H1 (cell line): ENCODE measurements around the gene RPRD1A. TPM values are rescaled to one million over a fixed set of nuclear protein-coding genes. Genes with fewer than 3 reads are reported as not detected.

Experiments
- CTCF ChIA-PET: fragments of 300-600 bp; sonication (Branson Sonifier 250); formaldehyde crosslinking; loops from one replicate; lab custom pipeline; 2021; ENCODE audit not compliant: partially characterized antibody; lab: Charles Lee
- POLR2A ChIA-PET: fragments of 300-600 bp; sonication (Branson Sonifier 250); formaldehyde crosslinking; loops from one replicate; lab custom pipeline; 2021; ENCODE audit warnings: inconsistent platforms; ENCODE audit not compliant: partially characterized antibody; lab: Charles Lee
- DNase-seq, 2 experiments: peaks; one replicate each; pipeline versions ENCODE4 v3.0.0 to v3.0.0-alpha.2; 2010 to 2022; ENCODE audit warnings: low spot score in 2 of 2, low read depth in 1 of 2, mixed read lengths in 1 of 2
- FAIRE-seq: peaks from 2 replicates; lab custom pipeline; 2011; peaks lifted over from hg19 to GRCh38; lab: Jason Lieb, UNC
- H2AFZ ChIP-seq: 2 replicates; pipeline ENCODE4 v1.8.1; 2012; ENCODE audit warnings: low read length, inconsistent platforms
- H2AK5ac ChIP-seq: 2 replicates; pipeline ENCODE4 v1.6.1; 2013; ENCODE audit warnings: low read depth, low read length
- H2BK120ac ChIP-seq: replicated peaks from 2 replicates; pipeline ENCODE3; 2013; ENCODE audit warnings: low read depth, low read length, inconsistent platforms
- H2BK12ac ChIP-seq: 2 replicates; pipeline ENCODE4 v1.6.1; 2013; ENCODE audit warnings: low read depth, low read length
- H2BK15ac ChIP-seq: 2 replicates; pipeline ENCODE4 v1.6.1; 2013; ENCODE audit warnings: low read length
- H2BK20ac ChIP-seq: 2 replicates; pipeline ENCODE4 v1.6.1; 2013; ENCODE audit warnings: low read length
- H2BK5ac ChIP-seq: 2 replicates; pipeline ENCODE4 v1.6.1; 2013; ENCODE audit warnings: low read depth, low read length
- H3K14ac ChIP-seq: 2 replicates; pipeline ENCODE4 v1.6.1; 2013; ENCODE audit warnings: inconsistent platforms; ENCODE audit not compliant: insufficient read length
- H3K18ac ChIP-seq: 2 replicates; pipeline ENCODE4 v1.6.1; 2013; ENCODE audit warnings: low read length; ENCODE audit errors: extremely low read depth
- H3K23ac ChIP-seq: 2 replicates; pipeline ENCODE4 v1.6.1; 2013; ENCODE audit warnings: inconsistent platforms; ENCODE audit not compliant: insufficient read length
- H3K23me2 ChIP-seq: 2 replicates; pipeline ENCODE4 v1.6.1; 2013; ENCODE audit warnings: low read depth, low read length
- H3K27ac ChIP-seq: 2 replicates; pipeline ENCODE4 v1.6.1; 2011; ENCODE audit warnings: low read depth, low read length, inconsistent platforms
- H3K27me3 ChIP-seq, 4 experiments: replicated peaks in 1 of 4; 1 replicate in 1 of 4; 2 replicates in 3 of 4; pipeline versions ENCODE4 v1.6.1 to v1.8.1; 2011 to 2013; ENCODE audit warnings: low read length in 3 of 4, mild to moderate bottlenecking in 3 of 4, inconsistent platforms in 2 of 4, mixed read lengths in 2 of 4, moderate library complexity in 1 of 4; ENCODE audit not compliant: control insufficient read depth in 3 of 4, insufficient read depth in 3 of 4; ENCODE audit errors: extremely low read depth in 1 of 4
- H3K36me3 ChIP-seq, 4 experiments: 2 replicates each; pipeline versions ENCODE4 v1.6.1 to v1.8.1; 2011 to 2013; ENCODE audit warnings: mild to moderate bottlenecking in 4 of 4, low read length in 3 of 4, moderate library complexity in 2 of 4, control low read depth in 1 of 4, inconsistent platforms in 1 of 4; ENCODE audit not compliant: insufficient read depth in 4 of 4, control insufficient read depth in 2 of 4
- H3K4ac ChIP-seq: replicated peaks from 2 replicates; pipeline ENCODE3; 2013; ENCODE audit warnings: low read length, low read depth, mixed read lengths, inconsistent platforms; ENCODE audit not compliant: insufficient read length
- H3K4me1 ChIP-seq, 4 experiments: replicated peaks in 1 of 4; 1 replicate in 1 of 4; 2 replicates in 3 of 4; pipeline versions ENCODE4 v1.6.1 to v1.8.1; 2011 to 2013; ENCODE audit warnings: low read length in 3 of 4, inconsistent platforms in 2 of 4, mixed read lengths in 1 of 4; ENCODE audit not compliant: insufficient read depth in 4 of 4, control insufficient read depth in 3 of 4
- H3K4me2 ChIP-seq, 2 experiments: 2 replicates each; pipeline versions ENCODE4 v1.6.1 to v1.8.1; 2011 to 2013; ENCODE audit warnings: low read depth in 2 of 2, low read length in 2 of 2, control low read depth in 1 of 2, inconsistent platforms in 1 of 2, mild to moderate bottlenecking in 1 of 2; ENCODE audit not compliant: insufficient read depth in 1 of 2
- H3K4me3 ChIP-seq, 4 experiments: fragments of 200-600, 300-600 bp in 1 of 4; sonication (generic), shearing (Covaris generic), sonication (Bioruptor Twin) in 1 of 4; 2 replicates each; pipeline versions ENCODE4 v1.5.1 to v1.8.1; 2011 to 2016; ENCODE audit warnings: low read length in 4 of 4, low read depth in 3 of 4, control low read depth in 2 of 4, inconsistent platforms in 2 of 4, mild to moderate bottlenecking in 2 of 4, mixed read lengths in 1 of 4, moderate library complexity in 1 of 4; ENCODE audit not compliant: insufficient read depth in 2 of 4; ENCODE audit errors: extremely low read depth in 1 of 4
- H3K56ac ChIP-seq: replicated peaks from 2 replicates; pipeline ENCODE3; 2013; ENCODE audit warnings: low read depth, mild to moderate bottlenecking, mixed read lengths, low read length, inconsistent platforms; ENCODE audit not compliant: insufficient read length
- H3K79me1 ChIP-seq: 2 replicates; pipeline ENCODE4 v1.6.1; 2013; ENCODE audit warnings: low read depth, low read length, control low read depth
- H3K79me2 ChIP-seq, 2 experiments: 2 replicates each; pipeline versions ENCODE4 v1.6.1 to v1.8.1; 2012 to 2013; ENCODE audit warnings: low read length in 2 of 2, mild to moderate bottlenecking in 2 of 2, inconsistent platforms in 1 of 2; ENCODE audit not compliant: insufficient read depth in 2 of 2, control insufficient read depth in 1 of 2
- H3K9ac ChIP-seq, 4 experiments: replicated peaks in 1 of 4; 1 replicate in 1 of 4; 2 replicates in 3 of 4; pipeline versions ENCODE4 v1.6.1 to v1.8.1; 2011 to 2013; ENCODE audit warnings: low read depth in 3 of 4, low read length in 3 of 4, control low read depth in 2 of 4, mild to moderate bottlenecking in 2 of 4, moderate library complexity in 2 of 4, inconsistent platforms in 1 of 4; ENCODE audit errors: extremely low read depth in 1 of 4
- H3K9me3 ChIP-seq, 2 experiments: 2 replicates each; pipeline versions ENCODE4 v1.6.1 to v1.8.1; 2012 to 2013; ENCODE audit warnings: mild to moderate bottlenecking in 2 of 2, moderate library complexity in 2 of 2, control low read depth in 1 of 2, inconsistent platforms in 1 of 2, low read depth in 1 of 2, low read length in 1 of 2, mixed read lengths in 1 of 2; ENCODE audit not compliant: insufficient read depth in 2 of 2
- H4K20me1 ChIP-seq, 2 experiments: replicated peaks in 1 of 2; 2 replicates each; pipeline versions ENCODE3 to v1.8.1; 2011 to 2013; ENCODE audit warnings: inconsistent platforms in 2 of 2, low read length in 2 of 2, mild to moderate bottlenecking in 1 of 2; ENCODE audit not compliant: insufficient read depth in 2 of 2, control insufficient read depth in 1 of 2
- H4K5ac ChIP-seq: 2 replicates; pipeline ENCODE4 v1.6.1; 2013; ENCODE audit warnings: low read length, low read depth, mixed read lengths, inconsistent platforms; ENCODE audit not compliant: insufficient read length
- H4K8ac ChIP-seq: 2 replicates; pipeline ENCODE4 v1.8.0; 2013; ENCODE audit warnings: mild to moderate bottlenecking, moderate library complexity, low read length, inconsistent platforms; ENCODE audit not compliant: insufficient read depth; ENCODE audit errors: extremely low read depth
- H4K91ac ChIP-seq: replicated peaks from 2 replicates; pipeline ENCODE3; 2013; ENCODE audit warnings: low read length, mixed read lengths, inconsistent platforms; ENCODE audit not compliant: insufficient read length
- BCL11A ChIP-seq, 2 experiments: IDR thresholded peaks; one replicate each; pipeline ENCODE4 v1.6.1; 2011; ENCODE audit warnings: low read depth in 2 of 2, low read length in 2 of 2, mild to moderate bottlenecking in 2 of 2
- BRCA1 ChIP-seq: IDR thresholded peaks from 2 replicates; pipeline ENCODE4 v1.6.1; 2012; ENCODE audit warnings: low read depth, low read length, improper control_type of control experiment
- CREB1 ChIP-seq: IDR thresholded peaks from 2 replicates; pipeline ENCODE4 v1.6.1; 2012; ENCODE audit warnings: inconsistent platforms
- EGR1 ChIP-seq: IDR thresholded peaks from 2 replicates; pipeline ENCODE4 v1.6.1; 2011; ENCODE audit warnings: low read depth, low read length, borderline replicate concordance
- HDAC2 ChIP-seq, 2 experiments: fragments of 300-600 bp in 1 of 2; sonication (generic) in 1 of 2; IDR thresholded peaks; 2 replicates each; pipeline ENCODE4 v1.6.1; 2011 to 2012; ENCODE audit warnings: low read depth in 2 of 2, low read length in 2 of 2, mild to moderate bottlenecking in 2 of 2, moderate library complexity in 2 of 2, borderline replicate concordance in 1 of 2, inconsistent platforms in 1 of 2
- PHF8 ChIP-seq: fragments of 200-600 bp; sonication (generic); conservative IDR thresholded peaks from 2 replicates; pipeline ENCODE4 v1.7.1; 2012; ENCODE audit warnings: low read depth, mild to moderate bottlenecking, inconsistent platforms, low read length, moderate library complexity
- POLR2AphosphoS5 ChIP-seq: IDR thresholded peaks from 2 replicates; pipeline ENCODE4 v1.6.1; 2011; ENCODE audit warnings: low read depth, low read length
- RAD21 ChIP-seq, 2 experiments: IDR thresholded peaks in 1 of 2; conservative IDR thresholded peaks in 1 of 2; 2 replicates each; pipeline ENCODE4 v1.6.1; 2011; ENCODE audit warnings: low read depth in 2 of 2, low read length in 2 of 2, improper control_type of control experiment in 1 of 2, inconsistent platforms in 1 of 2, mild to moderate bottlenecking in 1 of 2, moderate library complexity in 1 of 2
- RBBP5 ChIP-seq: IDR thresholded peaks from 2 replicates; pipeline ENCODE4 v1.7.1; 2012; ENCODE audit warnings: low read depth, mild to moderate bottlenecking, inconsistent platforms, low read length, moderate library complexity, borderline replicate concordance
- SP4 ChIP-seq: IDR thresholded peaks from 2 replicates; pipeline ENCODE4 v1.6.1; 2012; ENCODE audit warnings: low read length, inconsistent platforms
- TAF7 ChIP-seq: optimal IDR thresholded peaks from 2 replicates; pipeline ENCODE3; 2011; ENCODE audit warnings: low read depth, mild to moderate bottlenecking, inconsistent platforms, low read length, moderate library complexity, borderline replicate concordance
- WGBS, 2 experiments: shearing (Covaris generic) in 1 of 2; methylation state at CpG; one replicate each; pipeline versions ENCODE4 v1.1.6 to v1.1.7; 2013 to 2015; ENCODE audit warnings: low lambda C conversion rate in 2 of 2, mixed read lengths in 2 of 2, inconsistent platforms in 1 of 2, low coverage in 1 of 2, missing lambda C conversion rate in 1 of 2; ENCODE audit not compliant: insufficient replicate concordance in 2 of 2, insufficient coverage in 1 of 2, insufficient read length in 1 of 2; ENCODE audit errors: extremely low coverage in 1 of 2, missing lambda C conversion rate in 1 of 2; 5-methylcytosine and 5-hydroxymethylcytosine counted together
- polyA plus RNA-seq, 7 experiments: library from polyadenylated mRNA; depleted of rRNA in 3 of 7; stranded (reverse) in 5 of 7; unstranded in 2 of 7; fragments of >200 nt in 5 of 7; fragments of 200-250 nt in 2 of 7; gene quantifications; 1 replicate in 5 of 7; 2 replicates in 1 of 7; 4 replicates in 1 of 7; pipeline versions ENCODE4 v1.2.1 to v1.2.3, GENCODE V29; 2011 to 2013; ENCODE audit warnings: missing spikeins in 2 of 7, mixed read lengths in 2 of 7
- total RNA-seq: library from RNA; stranded (reverse); fragmentation: NEBNext Ultra II Directional; extraction: Animal tissue kit (Norgen Biotek cat#: 25700); gene quantifications from 2 replicates; pipeline ENCODE4 v1.2.1, GENCODE V29; 2021

Gene RPRD1A
- total and polyA plus RNA-seq, 2 of the 8 experiments (the other 6 are each of a cell fraction or from before 2014, with no cell fraction given): 40.5 to 106 TPM

DNA sequence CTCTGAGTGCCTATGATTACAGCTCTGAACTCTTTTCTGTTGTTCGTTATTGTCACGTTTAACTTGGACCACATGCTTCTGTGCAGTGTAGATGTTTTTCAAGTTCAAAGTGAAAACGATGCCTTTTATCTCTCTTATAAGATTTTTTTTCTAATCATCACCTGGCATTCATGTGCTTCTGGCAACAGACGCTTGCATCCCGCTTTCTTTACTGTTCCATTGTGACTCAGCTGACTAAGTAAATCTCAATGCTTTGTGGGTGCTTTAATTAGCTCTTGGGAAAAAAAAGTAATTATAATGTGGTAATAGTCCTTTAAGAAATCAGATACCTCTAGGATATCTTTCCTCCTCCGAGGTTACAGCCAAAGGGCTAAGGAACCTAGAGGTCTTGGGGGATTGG is 126.1 kb downstream of the RPRD1A start:
- Histone ChIP-seq H3K9me3 (no peaks in the 10 kb centered on the region), H3K18ac (no peak overlapping the region), H3K36me3 (peaks cover 0 to 42% (median 10%) of the 10 kb centered on the region in 4 experiments; a peak in 6 of 8 replicates), H2AK5ac (no peak overlapping the region), H3K23me2 (no peaks in the 10 kb centered on the region), H2AFZ (no peak overlapping the region), H2BK20ac (no peak overlapping the region), H2BK15ac (no peak overlapping the region), H3K79me1 (peaks cover 4% of the 10 kb centered on the region; the same call in 1 of the 2 replicates), H4K20me1 (peaks cover 0 to 2% of the 10 kb centered on the region in 2 experiments), H4K8ac (no peak overlapping the region), H3K23ac (no peak overlapping the region), H3K14ac (no peak overlapping the region), H3K9ac (no peak overlapping the region), H3K27me3 (no peaks in the 10 kb centered on the region), H3K56ac (no peak overlapping the region), H3K79me2 (peaks cover 0 to 4% of the 10 kb centered on the region in 2 experiments; a peak in 2 of 4 replicates), H3K4me2 (no peak overlapping the region), H4K91ac (no peak overlapping the region), H3K27ac (no peak overlapping the region), H3K4me3 (no peak overlapping the region), H4K5ac (no peak overlapping the region), H3K4me1 (peaks cover 0 to 9% (median 4%) of the 10 kb centered on the region in 4 experiments; a peak in 4 of 7 replicates), H2BK120ac (no peak overlapping the region), H2BK5ac (no peak overlapping the region), H2BK12ac (no peak overlapping the region), H3K4ac (no peak overlapping the region)
- DNase-seq (no peak), FAIRE-seq (no peak)
- 95% methylated on average over 6 of the region's 6 CpGs; no CpG with 5 or more reads in 1 of the 2 experiments for WGBS, 2 experiments
- POLR2A ChIA-PET: interaction anchor here (0.6 to 1.0 kb wide), 3 partner anchors 9 to 60 kb away, joined by 3 to 4 read pairs (median 4); no protein-coding TSS in a partner anchor
- CTCF ChIA-PET: interaction anchor here (0.7 to 6.7 kb wide), 13 partner anchors 8 to 359 kb away, joined by 3 to 78 read pairs (median 4); no protein-coding TSS in a partner anchor
- no peak for TF ChIP-seq BRCA1
- no peak for TF ChIP-seq SP4
- no peak for TF ChIP-seq PHF8
- no peak for TF ChIP-seq CREB1
- no peak for TF ChIP-seq POLR2AphosphoS5
- no peak for TF ChIP-seq RBBP5
- TF ChIP-seq RAD21 (IDR thresholded peaks at IDR 0.05 in 1 of 2, conservative IDR thresholded peaks at IDR 0.05 in 1 of 2; ENCODE audit: low read depth in 2 of 2, low read length in 2 of 2): no peak
- no peak for TF ChIP-seq EGR1
- TF ChIP-seq TAF7: no peak
- TF ChIP-seq HDAC2 (IDR thresholded peaks at IDR 0.05; ENCODE audit: borderline replicate concordance in 1 of 2, low read depth in 2 of 2, low read length in 2 of 2): no peak
- no peak for TF ChIP-seq BCL11A (IDR thresholded peaks at IDR 0.05; ENCODE audit: low read depth in 2 of 2, low read length in 2 of 2)
